ENCODE measurements around the gene STK32B. TPM values are rescaled to one million over a fixed set of nuclear protein-coding genes. Genes with fewer than 3 reads are reported as not detected.

The STK32B gene
- total and polyA plus RNA-seq, 2 experiments from 2014 or later, result 0.71 to 2.3 TPM

GRCh38 chr4:5127556-5127955 lies 76.3 kb downstream of the STK32B start:
- no peak overlapping the region for H2AFZ ChIP-seq
- Mint-ChIP-seq H3K27me3 (ENCODE audit: insufficient read depth, low read depth, poor library complexity) (peaks cover 2% of the 10 kb centered on the region), H3K27ac (no peak overlapping the region), H3K4me1 (peaks cover 5% of the 10 kb centered on the region; the same call in 1 of the 3 replicates), H3K4me3 (no peak overlapping the region), H3K36me3 (ENCODE audit: low read depth) (no peaks in the 10 kb centered on the region; the same call in 2 of the 3 replicates), H3K9me3 (no peaks in the 10 kb centered on the region)
- no peaks in the 10 kb centered on the region for H3K27me3 ChIP-seq (ENCODE audit: insufficient read depth)
- no peak overlapping the region for H3K27ac ChIP-seq (ENCODE audit: low read depth)
- no peak for TF ChIP-seq EZH2 (IDR thresholded peaks at IDR 0.05; ENCODE audit: low read depth, unreplicated experiment)
- no peak for TF ChIP-seq STAT1 (IDR thresholded peaks at IDR 0.05; ENCODE audit: unreplicated experiment)
- no peak for TF ChIP-seq POLR2AphosphoS5 (IDR thresholded peaks at IDR 0.05; ENCODE audit: low read depth)
- no peak for TF ChIP-seq ZNF114 (CRISPR knock-in tag; IDR thresholded peaks at IDR 0.05)
- no peak for TF ChIP-seq REST (IDR thresholded peaks at IDR 0.05; ENCODE audit: unreplicated experiment)
- TF ChIP-seq, protein P1, sequence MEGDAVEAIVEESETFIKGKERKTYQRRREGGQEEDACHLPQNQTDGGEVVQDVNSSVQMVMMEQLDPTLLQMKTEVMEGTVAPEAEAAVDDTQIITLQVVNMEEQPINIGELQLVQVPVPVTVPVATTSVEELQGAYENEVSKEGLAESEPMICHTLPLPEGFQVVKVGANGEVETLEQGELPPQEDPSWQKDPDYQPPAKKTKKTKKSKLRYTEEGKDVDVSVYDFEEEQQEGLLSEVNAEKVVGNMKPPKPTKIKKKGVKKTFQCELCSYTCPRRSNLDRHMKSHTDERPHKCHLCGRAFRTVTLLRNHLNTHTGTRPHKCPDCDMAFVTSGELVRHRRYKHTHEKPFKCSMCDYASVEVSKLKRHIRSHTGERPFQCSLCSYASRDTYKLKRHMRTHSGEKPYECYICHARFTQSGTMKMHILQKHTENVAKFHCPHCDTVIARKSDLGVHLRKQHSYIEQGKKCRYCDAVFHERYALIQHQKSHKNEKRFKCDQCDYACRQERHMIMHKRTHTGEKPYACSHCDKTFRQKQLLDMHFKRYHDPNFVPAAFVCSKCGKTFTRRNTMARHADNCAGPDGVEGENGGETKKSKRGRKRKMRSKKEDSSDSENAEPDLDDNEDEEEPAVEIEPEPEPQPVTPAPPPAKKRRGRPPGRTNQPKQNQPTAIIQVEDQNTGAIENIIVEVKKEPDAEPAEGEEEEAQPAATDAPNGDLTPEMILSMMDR (conservative IDR thresholded peaks at IDR 0.05; ENCODE audit: low read depth in 2 of 2), result no peak
- 0 out of 2 replicates have a peak, but pooled peaks cover 1% of the 10 kb centered on the region for H3K9me2 ChIP-seq (ENCODE audit: insufficient read depth)
- H3K4me2 ChIP-seq, result no peak overlapping the region
- no peak for ATAC-seq
- H4K20me1 ChIP-seq (replicated peaks; ENCODE audit: insufficient read depth), result no peaks in the 10 kb centered on the region
- H3K4me3 ChIP-seq, result no peak overlapping the region
- H3K79me2 ChIP-seq (replicated peaks; ENCODE audit: insufficient read depth), result no peaks in the 10 kb centered on the region
- H3K4me1 ChIP-seq (ENCODE audit: insufficient read depth), result no peaks in the 10 kb centered on the region
- no peak for DNase-seq (ENCODE audit: low spot score)
- no peaks in the 10 kb centered on the region for H3F3A ChIP-seq (replicated peaks; ENCODE audit: low read depth)
- H3K36me3 ChIP-seq (ENCODE audit: insufficient read depth), result no peaks in the 10 kb centered on the region

DNA sequence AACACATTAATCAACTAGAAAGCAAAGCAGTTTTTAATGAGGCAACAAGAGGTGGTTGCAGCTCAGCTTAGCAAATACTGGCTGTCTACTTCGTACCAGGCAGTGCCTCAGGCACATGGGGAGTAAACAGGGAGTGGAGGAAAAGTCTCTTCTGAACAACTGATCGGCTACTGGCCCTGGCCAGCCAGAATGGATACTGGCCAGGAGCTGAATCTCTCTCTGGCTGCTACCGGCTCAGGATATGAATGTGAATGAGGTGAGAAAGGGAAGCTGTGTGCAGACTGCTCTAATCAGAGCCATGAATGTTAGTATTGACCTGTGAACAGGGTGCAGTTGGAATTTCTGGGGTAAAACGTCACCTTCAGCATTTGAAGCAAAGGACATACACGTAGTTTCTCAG lies 77.3 kb downstream of the STK32B start:
- Histone ChIP-seq H3K27me3 (ENCODE audit: insufficient read depth) (no peaks in the 10 kb centered on the region), H4K20me1 (replicated peaks; ENCODE audit: insufficient read depth) (no peaks in the 10 kb centered on the region), H3K4me2 (no peak overlapping the region), H3K4me1 (ENCODE audit: insufficient read depth) (peaks cover 10% of the 10 kb centered on the region; the same call in 1 of the 2 replicates), H2AFZ (no peak overlapping the region), H3K4me3 (no peak overlapping the region), H3F3A (replicated peaks; ENCODE audit: low read depth) (no peaks in the 10 kb centered on the region), H3K9me2 (ENCODE audit: insufficient read depth) (no peaks in the 10 kb centered on the region), H3K79me2 (replicated peaks; ENCODE audit: insufficient read depth) (no peaks in the 10 kb centered on the region), H3K36me3 (ENCODE audit: insufficient read depth) (no peaks in the 10 kb centered on the region), H3K27ac (ENCODE audit: low read depth) (no peak overlapping the region)
- H3K4me3 Mint-ChIP-seq, result no peak overlapping the region
- DNase-seq (ENCODE audit: low spot score) (no peak), ATAC-seq (no peak)
- no peaks in the 10 kb centered on the region; the same call in 2 of the 3 replicates for H3K36me3 Mint-ChIP-seq (ENCODE audit: low read depth)
- H3K27me3 Mint-ChIP-seq (ENCODE audit: insufficient read depth, low read depth, poor library complexity), result peaks cover 2% of the 10 kb centered on the region
- H3K4me1 Mint-ChIP-seq, result peaks cover 12% of the 10 kb centered on the region
- no peaks in the 10 kb centered on the region for H3K9me3 Mint-ChIP-seq
- H3K27ac Mint-ChIP-seq, result no peak overlapping the region
- TF ChIP-seq CREB1 (CRISPR knock-in tag; IDR thresholded peaks at IDR 0.05; ENCODE audit: low read depth), result no peak
- no peak for TF ChIP-seq JUNB (IDR thresholded peaks at IDR 0.05; ENCODE audit: unreplicated experiment)
- TF ChIP-seq NANOG (IDR thresholded peaks at IDR 0.05; ENCODE audit: borderline replicate concordance), result no peak
- TF ChIP-seq ETS1 (IDR thresholded peaks at IDR 0.05), result no peak
- no peak for TF ChIP-seq EZH2phosphoT487 (IDR thresholded peaks at IDR 0.05; ENCODE audit: unreplicated experiment)
- no peak for TF ChIP-seq ZNF114 (CRISPR knock-in tag; IDR thresholded peaks at IDR 0.05)
- TF ChIP-seq STAT1 (IDR thresholded peaks at IDR 0.05; ENCODE audit: unreplicated experiment), result no peak
- no peak for TF ChIP-seq REST (IDR thresholded peaks at IDR 0.05; ENCODE audit: unreplicated experiment)
- TF ChIP-seq, protein P1 (conservative IDR thresholded peaks at IDR 0.05; ENCODE audit: low read depth in 2 of 2), result no peak
- TF ChIP-seq EZH2 (IDR thresholded peaks at IDR 0.05; ENCODE audit: low read depth, unreplicated experiment), result no peak
- TF ChIP-seq ZNF331 (CRISPR knock-in tag; IDR thresholded peaks at IDR 0.05; ENCODE audit: low read depth), result no peak
